GM12801 (cell line): Measurements from ENCODE around the gene STX8.

ENCODE experiments used
- TF ChIP-seq, protein P1 (sequence below): IDR thresholded peaks from one replicate; pipeline ENCODE4 v1.5.1; 2011; ENCODE audit warnings: control low read depth; ENCODE audit not compliant: insufficient read length; ENCODE audit errors: extremely low read depth

Gene STX8

GRCh38 chr17:9517396-9517795 is 58.2 kb downstream of the STX8 start:
- TF ChIP-seq, protein P1, sequence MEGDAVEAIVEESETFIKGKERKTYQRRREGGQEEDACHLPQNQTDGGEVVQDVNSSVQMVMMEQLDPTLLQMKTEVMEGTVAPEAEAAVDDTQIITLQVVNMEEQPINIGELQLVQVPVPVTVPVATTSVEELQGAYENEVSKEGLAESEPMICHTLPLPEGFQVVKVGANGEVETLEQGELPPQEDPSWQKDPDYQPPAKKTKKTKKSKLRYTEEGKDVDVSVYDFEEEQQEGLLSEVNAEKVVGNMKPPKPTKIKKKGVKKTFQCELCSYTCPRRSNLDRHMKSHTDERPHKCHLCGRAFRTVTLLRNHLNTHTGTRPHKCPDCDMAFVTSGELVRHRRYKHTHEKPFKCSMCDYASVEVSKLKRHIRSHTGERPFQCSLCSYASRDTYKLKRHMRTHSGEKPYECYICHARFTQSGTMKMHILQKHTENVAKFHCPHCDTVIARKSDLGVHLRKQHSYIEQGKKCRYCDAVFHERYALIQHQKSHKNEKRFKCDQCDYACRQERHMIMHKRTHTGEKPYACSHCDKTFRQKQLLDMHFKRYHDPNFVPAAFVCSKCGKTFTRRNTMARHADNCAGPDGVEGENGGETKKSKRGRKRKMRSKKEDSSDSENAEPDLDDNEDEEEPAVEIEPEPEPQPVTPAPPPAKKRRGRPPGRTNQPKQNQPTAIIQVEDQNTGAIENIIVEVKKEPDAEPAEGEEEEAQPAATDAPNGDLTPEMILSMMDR: no peak

- TF ChIP-seq, protein P1: no peak
Observed at GRCh38 chr17:9513266-9513665, 62.4 kb downstream of the STX8 start.

DNA sequence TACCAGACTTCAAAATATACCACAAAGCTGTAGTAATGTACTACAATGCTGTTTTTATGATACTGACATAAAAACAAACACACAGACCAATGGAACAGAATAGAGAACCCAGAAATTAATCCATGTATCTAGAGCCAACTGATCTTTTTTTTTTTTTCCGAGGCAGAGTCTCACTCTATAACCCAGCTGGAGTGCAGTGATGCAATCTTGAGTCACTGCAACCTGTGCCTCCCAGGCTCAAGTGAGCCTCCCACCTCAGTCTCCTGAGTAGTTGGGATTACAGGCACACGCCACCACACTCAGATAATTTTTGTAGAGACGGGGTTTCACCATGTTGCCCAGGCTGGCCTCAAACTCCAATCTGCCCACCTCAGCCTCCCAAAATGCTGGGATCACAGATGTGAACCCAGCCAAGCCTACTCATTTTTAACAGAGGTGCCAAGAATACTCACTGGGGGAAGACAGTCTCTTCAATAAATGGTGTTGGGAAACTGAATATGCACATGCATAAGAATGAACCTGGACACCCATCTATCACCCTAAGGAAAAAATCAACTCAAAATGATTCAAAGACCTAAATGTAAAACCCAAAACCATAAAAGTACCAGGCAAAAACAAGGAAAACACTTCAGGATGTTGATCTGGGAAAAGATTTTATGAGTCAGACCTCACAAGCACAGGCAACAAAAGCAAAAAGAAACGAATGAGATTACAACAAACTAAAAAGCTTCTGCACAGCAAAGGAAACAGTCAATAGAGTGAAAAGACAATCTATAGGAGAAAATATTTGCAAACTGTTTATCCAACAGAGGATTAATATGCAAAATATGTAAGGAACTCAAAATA is 63.1 kb downstream of the STX8 start:
- TF ChIP-seq, protein P1: no peak

DNA sequence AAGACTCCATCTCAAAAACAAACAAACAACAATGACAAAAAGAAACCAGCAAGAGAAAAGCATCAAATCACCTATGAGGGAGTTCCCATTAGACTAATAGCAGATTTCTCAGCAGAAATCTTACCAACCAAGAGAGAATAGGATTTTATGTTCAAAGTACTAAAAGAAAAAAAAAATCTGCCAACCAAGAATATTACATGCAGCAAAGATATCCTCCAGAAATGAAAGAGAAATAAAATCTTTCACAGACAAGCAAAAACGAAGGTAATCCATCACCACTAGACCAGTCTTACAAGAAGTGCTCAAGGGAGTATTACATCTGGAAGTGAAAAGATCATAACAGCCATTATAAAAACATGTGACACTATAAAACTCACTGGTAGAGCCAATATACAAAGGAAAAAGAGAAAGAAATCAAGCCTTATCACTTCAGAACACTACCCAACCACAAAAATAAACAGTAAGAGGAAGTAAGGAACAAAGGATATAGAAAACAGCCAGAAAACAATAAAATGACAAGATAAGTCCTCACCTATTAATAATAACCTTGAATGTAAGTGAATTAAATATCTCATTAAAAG is 66.3 kb downstream of the STX8 start:
- TF ChIP-seq, protein P1: no peak

DNA sequence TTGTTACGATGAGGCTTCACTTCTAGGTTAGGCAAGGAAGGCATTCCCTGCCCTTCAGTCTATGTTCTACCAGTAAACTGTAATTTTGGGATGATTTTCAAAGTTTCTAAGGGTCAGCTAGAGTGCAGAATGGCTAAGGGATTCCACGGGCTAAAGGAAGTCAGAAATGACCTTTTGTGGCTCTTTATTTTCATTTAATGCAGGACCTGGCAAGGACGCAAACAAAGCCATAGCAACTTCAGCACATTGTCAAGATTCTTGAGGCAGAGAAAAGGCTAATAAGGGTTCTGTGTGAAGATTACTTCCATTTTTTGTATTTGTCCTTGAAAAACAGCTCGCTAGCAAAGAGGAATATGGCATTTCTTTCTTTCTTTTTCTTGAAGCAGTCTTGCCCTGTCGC is 76.6 kb downstream of the STX8 start:
- TF ChIP-seq, protein P1: no peak

- TF ChIP-seq, protein P1: no peak
Observed at GRCh38 chr17:9498490-9498889, 77.1 kb downstream of the STX8 start.

- TF ChIP-seq, protein P1: no peak
Observed at GRCh38 chr17:9488556-9488955, 87.1 kb downstream of the STX8 start.
